HepG2 (cell line): ENCODE results near the gene RPL18. TPM values are rescaled to one million over a fixed set of nuclear protein-coding genes. Genes with fewer than 3 reads are reported as not detected.

ENCODE experiments used
- BCL3 ChIP-seq: sonication (generic); formaldehyde crosslinking; IDR thresholded peaks from 2 replicates; pipeline ENCODE4 v1.5.1; 2020; ENCODE audit warnings: mild to moderate bottlenecking, missing genetic modification reagents, moderate library complexity
- GPN1 ChIP-seq: sonication (generic); formaldehyde crosslinking; IDR thresholded peaks from 2 replicates; pipeline ENCODE4 v1.5.1; 2020; ENCODE audit warnings: missing genetic modification reagents, borderline replicate concordance
- HHEX ChIP-seq: IDR thresholded peaks from 2 replicates; pipeline ENCODE4 v1.6.1; 2016; ENCODE audit warnings: control low read depth
- HMGXB4 ChIP-seq, 2 experiments: sonication (generic) in 1 of 2; formaldehyde crosslinking in 1 of 2; IDR thresholded peaks; 2 replicates each; pipeline versions ENCODE4 v1.4.0 to v1.6.1; 2018 to 2020; ENCODE audit warnings: missing genetic modification reagents in 2 of 2, borderline replicate concordance in 1 of 2, low read depth in 1 of 2, mild to moderate bottlenecking in 1 of 2, missing biosample characterization in 1 of 2
- IRF2 ChIP-seq: IDR thresholded peaks from 2 replicates; pipeline ENCODE4 v1.6.1; 2018; ENCODE audit warnings: missing genetic modification reagents, missing compliant biosample characterization
- MXI1 ChIP-seq: IDR thresholded peaks from 3 replicates; pipeline ENCODE4 v1.6.1; 2012; ENCODE audit warnings: low read depth, low read length, inconsistent platforms, borderline replicate concordance
- POLR2A ChIP-seq, 2 experiments: IDR thresholded peaks; 2 replicates each; pipeline ENCODE4 v1.6.1; 2011; ENCODE audit warnings: low read depth in 2 of 2, low read length in 2 of 2, mild to moderate bottlenecking in 1 of 2, moderate library complexity in 1 of 2; ENCODE audit not compliant: insufficient read depth in 1 of 2
- PTBP1 ChIP-seq: fragments of 200-400 bp; formaldehyde crosslinking; IDR thresholded peaks from 2 replicates; pipeline ENCODE4 v1.6.1; 2018; ENCODE audit warnings: low read length, low read depth; ENCODE audit not compliant: poor library complexity, severe bottlenecking
- RELA ChIP-seq: sonication (generic); formaldehyde crosslinking; IDR thresholded peaks from 2 replicates; pipeline ENCODE4 v1.4.0; 2020; ENCODE audit warnings: missing genetic modification reagents
- RXRA ChIP-seq: sonication (generic); formaldehyde crosslinking; IDR thresholded peaks from 2 replicates; pipeline ENCODE4 v1.5.1; 2020; ENCODE audit warnings: missing genetic modification reagents
- SETDB1 ChIP-seq: sonication (generic); formaldehyde crosslinking; IDR thresholded peaks from 2 replicates; pipeline ENCODE4 v1.5.1; 2020; ENCODE audit warnings: missing genetic modification reagents, mild to moderate bottlenecking, borderline replicate concordance
- SMYD3 ChIP-seq: sonication (generic); formaldehyde crosslinking; IDR thresholded peaks from 2 replicates; pipeline ENCODE4 v1.8.1; 2023; ENCODE audit warnings: mild to moderate bottlenecking, missing genetic modification reagents
- THAP7 ChIP-seq: sonication (generic); formaldehyde crosslinking; IDR thresholded peaks from 2 replicates; pipeline ENCODE4 v1.8.1; 2023; ENCODE audit warnings: mild to moderate bottlenecking, missing genetic modification reagents
- ZNF225 ChIP-seq: sonication (generic); formaldehyde crosslinking; IDR thresholded peaks from 2 replicates; pipeline ENCODE4 v1.4.0; 2020; ENCODE audit warnings: mild to moderate bottlenecking, missing genetic modification reagents
- ZNF557 ChIP-seq: sonication (generic); formaldehyde crosslinking; IDR thresholded peaks from 2 replicates; pipeline ENCODE4 v1.4.0; 2020; ENCODE audit warnings: missing genetic modification reagents
- ZNF609 ChIP-seq: sonication (generic); formaldehyde crosslinking; IDR thresholded peaks from 2 replicates; pipeline ENCODE4 v1.4.0; 2020; ENCODE audit warnings: mild to moderate bottlenecking, missing genetic modification reagents, borderline replicate concordance
- ZNF614 ChIP-seq: IDR thresholded peaks from 2 replicates; pipeline ENCODE4 v1.6.1; 2018; ENCODE audit warnings: missing biosample characterization, missing genetic modification reagents, inconsistent platforms, borderline replicate concordance
- ZNF7 ChIP-seq: IDR thresholded peaks from 2 replicates; pipeline ENCODE4 v1.6.1; 2016; ENCODE audit warnings: missing biosample characterization, missing genetic modification reagents
- ZNF746 ChIP-seq: sonication (generic); formaldehyde crosslinking; IDR thresholded peaks from 2 replicates; pipeline ENCODE4 v1.8.0; 2022; ENCODE audit warnings: mild to moderate bottlenecking, missing genetic modification reagents
- polyA plus RNA-seq, 8 experiments: library from polyadenylated mRNA; depleted of rRNA in 3 of 8; stranded (reverse) in 7 of 8; unstranded in 1 of 8; fragments of >200 nt; fragmentation: Illumina TruSeq in 4 of 8; extraction: Trizol in 4 of 8; gene quantifications; 2 replicates each; pipeline versions ENCODE4 v1.2.1 to v1.2.3, GENCODE V29; 2011 to 2016; ENCODE audit warnings: low read depth in 4 of 8, missing spikeins in 1 of 8, mixed read lengths in 1 of 8; ENCODE audit not compliant: insufficient read depth in 1 of 8
- total RNA-seq, 5 experiments: library from RNA; depleted of rRNA; stranded (reverse); fragments of >200 nt; fragmentation: Illumina TruSeq; extraction: Trizol; gene quantifications; 2 replicates each; pipeline ENCODE4 v1.2.3, GENCODE V29; 2016; ENCODE audit warnings: low read depth in 1 of 5

The RPL18 gene
- total and polyA plus RNA-seq, 2 of the 13 experiments (the other 11 are each of a cell fraction or from before 2014, with no cell fraction given): 1,485 to 1,639 TPM

- TF ChIP-seq GPN1 (CRISPR knock-in tag): no peak
- TF ChIP-seq ZNF557 (CRISPR knock-in tag): peak; percentile 33; the same call in 1 of the 2 replicates
- no peak for TF ChIP-seq SETDB1 (CRISPR knock-in tag)
- peak; percentile 70 for TF ChIP-seq ZNF225 (CRISPR knock-in tag)
- no peak for TF ChIP-seq ZNF746 (CRISPR knock-in tag)
- TF ChIP-seq HHEX (CRISPR knock-in tag): no peak
- peak; percentile 85 for TF ChIP-seq ZNF614 (CRISPR knock-in tag)
- peak; percentile 89 for TF ChIP-seq RXRA (CRISPR knock-in tag)
- TF ChIP-seq ZNF7 (CRISPR knock-in tag): no peak
- TF ChIP-seq IRF2 (CRISPR knock-in tag): peak; percentile 99
- TF ChIP-seq RELA: peak; percentile 84; the same call in 1 of the 2 replicates
- 0 out of 2 replicates have a peak, but pooled peaks have one; percentile 42 for TF ChIP-seq THAP7
- TF ChIP-seq HMGXB4 (CRISPR knock-in tag; IDR thresholded peaks at IDR 0.05; ENCODE audit: borderline replicate concordance in 1 of 2, low read depth in 1 of 2): peak; percentile 86 to 95
- TF ChIP-seq MXI1: peak; percentile 87; the same call in 1 of the 3 replicates
- TF ChIP-seq ZNF609 (CRISPR knock-in tag): 0 out of 2 replicates have a peak, but pooled peaks have one; percentile 48
- no peak for TF ChIP-seq PTBP1
- peak; percentile 86; the same call in 1 of the 2 replicates for TF ChIP-seq BCL3 (CRISPR knock-in tag)
- TF ChIP-seq POLR2A (IDR thresholded peaks at IDR 0.05; ENCODE audit: insufficient read depth in 1 of 2, low read depth in 2 of 2, low read length in 2 of 2): peak; percentile 94 to 97
- TF ChIP-seq SMYD3: no peak
These were observed at the start of gene RPL18, which contains the start of gene SPHK2 (continued) for GRCh38 chr19:48618916-48619691.
